Chondrocyte (in vitro differentiated cells): Measurements from ENCODE around the gene SUPT20HL1. TPM values are rescaled to one million over a fixed set of nuclear protein-coding genes. Genes with fewer than 3 reads are reported as not detected.

ENCODE experiments used
- DNase-seq: peaks from one replicate; pipeline ENCODE4 v3.0.0; 2021; ENCODE audit warnings: mixed read lengths, low spot score
- H3K27ac Mint-ChIP-seq: one replicate; pipeline ENCODE4 v1.8.0; 2021; ENCODE audit warnings: mild to moderate bottlenecking, moderate library complexity, mixed read lengths; ENCODE audit not compliant: unreplicated experiment
- H3K27me3 Mint-ChIP-seq: 2 replicates; pipeline ENCODE4 v1.8.0; 2021; ENCODE audit warnings: low read depth, mixed read lengths
- H3K36me3 Mint-ChIP-seq: 2 replicates; pipeline ENCODE4 v1.8.0; 2021; ENCODE audit warnings: low read depth, mixed read lengths
- H3K4me1 Mint-ChIP-seq: 2 replicates; pipeline ENCODE4 v1.8.0; 2021; ENCODE audit warnings: low read depth, mild to moderate bottlenecking, mixed read lengths
- H3K4me3 Mint-ChIP-seq: one replicate; pipeline ENCODE4 v1.8.0; 2021; ENCODE audit warnings: mild to moderate bottlenecking, moderate library complexity, mixed read lengths; ENCODE audit not compliant: unreplicated experiment
- H3K9me3 Mint-ChIP-seq: 2 replicates; pipeline ENCODE4 v1.8.0; 2021; ENCODE audit warnings: low read depth, mixed read lengths
- total RNA-seq: library from RNA; stranded (reverse); gene quantifications from 3 replicates; pipeline ENCODE4 v1.2.1, GENCODE V29; 2021
- TF ChIP-seq, protein P1 (sequence below): fragments of 200-600 bp; sonication (generic); IDR thresholded peaks from 2 replicates; pipeline ENCODE4 v1.5.0; 2021; ENCODE audit warnings: antibody characterized with exemption, mild to moderate bottlenecking, moderate library complexity

Gene SUPT20HL1
- total RNA-seq, 1 donor from 2014 or later, result not detected

DNA sequence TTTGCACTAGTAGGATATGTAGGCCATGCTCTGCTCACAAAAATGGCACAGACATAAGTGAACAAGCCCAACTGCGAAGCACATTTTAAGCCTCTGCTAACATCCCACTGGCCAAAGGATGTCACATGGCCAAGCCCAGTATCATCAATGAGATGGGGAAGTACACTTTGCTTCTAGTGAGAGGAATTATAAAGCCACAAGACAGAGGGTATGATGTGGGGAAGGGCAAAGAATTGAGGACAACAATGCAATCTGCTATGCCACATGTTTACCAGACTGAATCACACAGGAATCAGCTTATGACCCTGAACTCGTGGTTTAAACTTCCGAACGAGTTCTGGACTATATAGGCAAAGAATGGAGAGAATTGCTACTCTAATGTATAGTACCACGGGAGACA is 39.1 kb downstream of the SUPT20HL1 start:
- Mint-ChIP-seq H3K36me3 (peaks cover 1% of the 10 kb centered on the region), H3K9me3 (no peaks in the 10 kb centered on the region), H3K27me3 (peaks cover 8% of the 10 kb centered on the region), H3K4me1 (peaks cover 36% of the 10 kb centered on the region), H3K27ac (no peak overlapping the region), H3K4me3 (no peak overlapping the region)
- TF ChIP-seq, protein P1, sequence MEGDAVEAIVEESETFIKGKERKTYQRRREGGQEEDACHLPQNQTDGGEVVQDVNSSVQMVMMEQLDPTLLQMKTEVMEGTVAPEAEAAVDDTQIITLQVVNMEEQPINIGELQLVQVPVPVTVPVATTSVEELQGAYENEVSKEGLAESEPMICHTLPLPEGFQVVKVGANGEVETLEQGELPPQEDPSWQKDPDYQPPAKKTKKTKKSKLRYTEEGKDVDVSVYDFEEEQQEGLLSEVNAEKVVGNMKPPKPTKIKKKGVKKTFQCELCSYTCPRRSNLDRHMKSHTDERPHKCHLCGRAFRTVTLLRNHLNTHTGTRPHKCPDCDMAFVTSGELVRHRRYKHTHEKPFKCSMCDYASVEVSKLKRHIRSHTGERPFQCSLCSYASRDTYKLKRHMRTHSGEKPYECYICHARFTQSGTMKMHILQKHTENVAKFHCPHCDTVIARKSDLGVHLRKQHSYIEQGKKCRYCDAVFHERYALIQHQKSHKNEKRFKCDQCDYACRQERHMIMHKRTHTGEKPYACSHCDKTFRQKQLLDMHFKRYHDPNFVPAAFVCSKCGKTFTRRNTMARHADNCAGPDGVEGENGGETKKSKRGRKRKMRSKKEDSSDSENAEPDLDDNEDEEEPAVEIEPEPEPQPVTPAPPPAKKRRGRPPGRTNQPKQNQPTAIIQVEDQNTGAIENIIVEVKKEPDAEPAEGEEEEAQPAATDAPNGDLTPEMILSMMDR, result no peak
- no peak for DNase-seq

GRCh38 chrX:24405959-24406358 is 45.5 kb downstream of the SUPT20HL1 start:
- Mint-ChIP-seq H3K27me3 (peaks cover 16% of the 10 kb centered on the region), H3K36me3 (peaks cover 1% of the 10 kb centered on the region), H3K9me3 (no peaks in the 10 kb centered on the region), H3K4me1 (no peaks in the 10 kb centered on the region), H3K4me3 (no peak overlapping the region), H3K27ac (no peak overlapping the region)
- TF ChIP-seq, protein P1, result no peak
- no peak for DNase-seq

Other genes starting within 250 kb of the SUPT20HL1 start
- 70.4 to 75.3 TPM (median 72.8 TPM) in 3 replicates for gene ZFX, start 210.9 kb upstream of the SUPT20HL1 start, total RNA-seq
- not detected in 3 replicates for gene SUPT20HL2, start 46.6 kb upstream of the SUPT20HL1 start, total RNA-seq
- 42.8 to 47.5 TPM (median 44.1 TPM) in 3 replicates for gene PDK3, start 104.6 kb downstream of the SUPT20HL1 start, total RNA-seq